GM19035 (cell line): ENCODE results near the gene PCTP.

Source experiments
- ATAC-seq: cut with Tn5 transposase; IDR thresholded peaks from one replicate; pipeline ENCODE4 v1.9.1; 2021; ENCODE audit not compliant: unreplicated experiment

The PCTP gene

GRCh38 chr17:55785181-55785580 is 34.3 kb downstream of the PCTP start:
- no peak for ATAC-seq

- ATAC-seq: no peak
These were observed 42.4 kb downstream of the PCTP start for GRCh38 chr17:55793272-55793671.

- no peak for ATAC-seq
These were observed 44.1 kb downstream of the PCTP start for GRCh38 chr17:55794725-55795482.

GRCh38 chr17:55806745-55807495 is 56.1 kb downstream of the PCTP start:
- ATAC-seq: no peak

GRCh38 chr17:55811536-55811935 is 60.7 kb downstream of the PCTP start:
- ATAC-seq: no peak

GRCh38 chr17:55812323-55812722 is 61.5 kb downstream of the PCTP start:
- ATAC-seq: no peak

GRCh38 chr17:55813944-55814343 is 63.1 kb downstream of the PCTP start:
- ATAC-seq: no peak

- ATAC-seq: no peak
These were observed 63.5 kb downstream of the PCTP start for GRCh38 chr17:55814377-55814776.

GRCh38 chr17:55816532-55817396 is 65.9 kb downstream of the PCTP start:
- no peak for ATAC-seq

- no peak for ATAC-seq
These were observed 66.5 kb downstream of the PCTP start for GRCh38 chr17:55817397-55817709.

- ATAC-seq: no peak
These were observed 67.2 kb downstream of the PCTP start for GRCh38 chr17:55818026-55818425.

GRCh38 chr17:55818451-55819375 is 67.9 kb downstream of the PCTP start:
- ATAC-seq: no peak

- ATAC-seq: no peak
These were observed 69.8 kb downstream of the PCTP start for GRCh38 chr17:55820675-55821074.

GRCh38 chr17:55822028-55822427 is 71.2 kb downstream of the PCTP start:
- ATAC-seq: no peak

GRCh38 chr17:55825213-55825612 is 74.4 kb downstream of the PCTP start:
- no peak for ATAC-seq
